Measurements from ENCODE around the gene POM121.
"Not testable (repeated sequence)": the region's sequence is repeated elsewhere in the genome, so short reads cannot be mapped to it uniquely, and the experiment has no call there.

DNA sequence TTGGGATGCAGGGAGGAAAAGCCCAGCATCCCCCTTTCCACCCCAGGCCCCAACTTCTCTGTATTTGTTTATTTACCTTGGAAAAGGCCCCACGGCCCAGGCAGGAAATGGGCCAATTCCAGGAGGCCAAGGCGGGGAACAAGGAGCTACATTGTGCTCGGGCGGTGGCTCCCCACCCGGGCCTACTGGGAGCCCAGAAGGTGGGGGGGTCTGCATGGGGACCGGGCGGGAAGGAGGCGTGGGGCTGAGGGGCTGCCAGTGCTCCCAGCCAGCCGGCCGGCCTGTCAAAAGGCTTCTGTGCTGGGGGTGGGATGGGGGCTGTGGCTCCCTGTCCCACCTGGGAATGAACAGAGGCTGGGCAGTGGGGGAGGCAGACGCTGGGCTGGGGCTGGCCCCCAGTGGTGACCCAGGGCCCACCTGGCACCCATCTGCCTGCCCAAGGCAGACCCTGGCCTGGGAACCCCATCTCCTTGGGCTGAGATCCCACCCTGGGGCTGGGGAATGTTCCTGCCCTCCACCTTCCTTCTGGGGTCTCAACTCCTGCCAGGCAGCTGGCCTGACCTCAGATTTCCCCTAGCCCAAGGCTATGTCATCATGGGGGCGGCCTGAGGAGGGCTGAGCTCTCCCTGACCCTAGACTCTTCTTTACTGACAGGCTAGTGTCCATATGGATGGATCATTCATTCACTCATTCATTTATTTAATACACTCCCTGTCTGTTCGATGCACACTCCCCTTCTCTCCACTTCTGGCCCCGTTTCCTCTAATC lies 65.4 kb downstream of the POM121 start:
- TF ChIP-seq, protein P1, sequence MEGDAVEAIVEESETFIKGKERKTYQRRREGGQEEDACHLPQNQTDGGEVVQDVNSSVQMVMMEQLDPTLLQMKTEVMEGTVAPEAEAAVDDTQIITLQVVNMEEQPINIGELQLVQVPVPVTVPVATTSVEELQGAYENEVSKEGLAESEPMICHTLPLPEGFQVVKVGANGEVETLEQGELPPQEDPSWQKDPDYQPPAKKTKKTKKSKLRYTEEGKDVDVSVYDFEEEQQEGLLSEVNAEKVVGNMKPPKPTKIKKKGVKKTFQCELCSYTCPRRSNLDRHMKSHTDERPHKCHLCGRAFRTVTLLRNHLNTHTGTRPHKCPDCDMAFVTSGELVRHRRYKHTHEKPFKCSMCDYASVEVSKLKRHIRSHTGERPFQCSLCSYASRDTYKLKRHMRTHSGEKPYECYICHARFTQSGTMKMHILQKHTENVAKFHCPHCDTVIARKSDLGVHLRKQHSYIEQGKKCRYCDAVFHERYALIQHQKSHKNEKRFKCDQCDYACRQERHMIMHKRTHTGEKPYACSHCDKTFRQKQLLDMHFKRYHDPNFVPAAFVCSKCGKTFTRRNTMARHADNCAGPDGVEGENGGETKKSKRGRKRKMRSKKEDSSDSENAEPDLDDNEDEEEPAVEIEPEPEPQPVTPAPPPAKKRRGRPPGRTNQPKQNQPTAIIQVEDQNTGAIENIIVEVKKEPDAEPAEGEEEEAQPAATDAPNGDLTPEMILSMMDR (IDR thresholded peaks at IDR 0.05; ENCODE audit: borderline replicate concordance, extremely low read depth, low read length, poor library complexity, severe bottlenecking) = not testable (repeated sequence)
- TF ChIP-seq EZH2 (IDR thresholded peaks at IDR 0.05; ENCODE audit: borderline replicate concordance, low read depth, low read length, severe bottlenecking) = not testable (repeated sequence)
